HG02870 (cell line): ENCODE data around the gene AURKAIP1.
A peak's percentile ranks its signal among the peaks of the same experiment; 100 is the strongest.
"Not testable (repeated sequence)": the region's sequence is repeated elsewhere in the genome, so short reads cannot be mapped to it uniquely, and the experiment has no call there.

ENCODE experiments used
- ATAC-seq: cut with Tn5 transposase; IDR thresholded peaks from one replicate; pipeline ENCODE4 v1.9.1; 2021; ENCODE audit warnings: mild to moderate bottlenecking, moderate library complexity; ENCODE audit not compliant: unreplicated experiment

AURKAIP1 gene

DNA sequence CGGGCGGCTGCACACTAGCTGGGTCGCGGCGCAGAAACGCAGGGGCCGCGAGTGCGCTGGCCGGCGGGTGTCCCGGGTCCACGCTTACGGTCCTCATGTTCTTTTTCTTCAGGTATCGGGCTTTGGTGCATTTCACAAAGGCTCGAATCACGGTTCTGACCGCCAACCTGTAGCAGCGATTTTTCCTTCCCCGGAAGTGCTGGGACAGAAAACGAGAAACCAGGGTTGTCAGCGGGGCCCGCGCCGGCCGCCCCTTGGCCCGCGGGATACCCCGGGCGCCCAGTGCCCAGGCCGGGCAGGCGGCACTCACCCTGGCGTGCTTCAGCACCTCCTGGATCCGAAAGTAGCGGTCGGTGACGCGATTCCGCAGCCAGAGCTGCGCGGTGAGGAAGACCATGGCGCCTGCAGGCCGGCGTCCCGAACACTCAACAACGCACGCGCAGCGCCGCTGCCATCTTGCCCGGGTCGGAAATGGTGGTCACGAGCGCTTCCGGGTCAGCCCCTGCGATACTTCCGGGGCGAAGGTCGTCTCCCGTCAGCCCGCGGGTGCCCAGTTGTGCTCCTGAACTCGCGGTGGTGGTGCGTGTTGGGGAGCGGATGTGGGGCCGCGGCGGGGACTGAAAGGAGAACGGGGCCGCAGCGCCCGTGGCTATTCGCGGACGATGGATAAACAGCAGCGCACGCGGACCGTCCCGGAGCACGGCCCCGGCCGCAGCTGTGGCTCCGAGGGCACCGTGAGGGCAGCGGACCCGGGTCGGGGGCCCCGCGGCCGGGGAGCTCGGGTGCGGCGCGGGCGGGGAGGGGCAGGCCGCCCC is 32.0 kb upstream of the AURKAIP1 start, which contains the start of gene MRPL20:
Gene MRPL20 (minus strand): TSS at position 473 of the 815 bp plus-strand sequence. CDS start 76 bp downstream, at position 397.
- ATAC-seq: peak; percentile 94

GRCh38 chr1:1406101-1406820 is 31.3 kb upstream of the AURKAIP1 start:
- ATAC-seq: no peak

DNA sequence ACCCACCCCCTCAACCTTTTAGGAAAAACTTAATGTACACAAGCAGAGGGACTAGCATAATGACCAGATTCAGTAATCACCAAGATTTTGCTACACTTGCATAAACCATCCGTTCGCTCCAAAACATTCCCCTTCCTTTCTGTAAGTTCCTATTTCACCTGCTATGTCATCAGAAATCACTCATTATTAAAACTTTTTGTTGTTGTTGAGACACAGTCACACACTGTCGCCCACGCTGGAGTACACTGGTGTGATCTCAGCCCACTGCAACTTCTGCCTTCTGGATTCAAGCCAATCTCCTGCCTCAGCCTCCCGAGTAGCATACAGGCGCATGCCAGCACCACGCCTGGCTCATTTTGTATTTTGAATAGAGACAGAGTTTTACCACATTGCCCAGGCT is 28.6 kb upstream of the AURKAIP1 start:
- no peak for ATAC-seq

DNA sequence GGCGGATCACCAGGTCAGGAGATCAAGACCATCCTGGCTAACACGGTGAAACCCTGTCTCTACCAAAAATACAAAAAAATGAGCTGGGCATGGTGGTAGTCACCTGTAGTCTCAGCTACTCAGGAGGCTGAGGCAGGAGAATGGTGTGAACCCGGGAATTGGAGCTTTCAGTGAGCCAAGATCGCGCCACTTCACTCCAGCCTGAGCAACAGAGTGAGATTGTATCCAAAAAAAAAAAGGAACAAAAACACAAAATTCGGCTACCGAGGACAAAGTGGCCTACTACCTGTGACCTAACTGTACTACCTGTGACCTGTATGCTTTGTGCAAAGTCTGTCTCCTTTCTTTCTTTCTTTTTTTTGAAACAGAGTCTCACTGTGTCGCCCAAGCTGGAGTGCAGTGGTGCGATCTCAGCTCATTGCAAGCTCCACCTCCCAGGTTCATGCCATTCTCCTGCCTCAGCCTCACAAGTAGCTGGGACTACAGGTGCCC is 27.9 kb upstream of the AURKAIP1 start:
- not testable (repeated sequence) for ATAC-seq

- ATAC-seq: no peak
These were observed 27.3 kb upstream of the AURKAIP1 start for GRCh38 chr1:1402072-1402900.

DNA sequence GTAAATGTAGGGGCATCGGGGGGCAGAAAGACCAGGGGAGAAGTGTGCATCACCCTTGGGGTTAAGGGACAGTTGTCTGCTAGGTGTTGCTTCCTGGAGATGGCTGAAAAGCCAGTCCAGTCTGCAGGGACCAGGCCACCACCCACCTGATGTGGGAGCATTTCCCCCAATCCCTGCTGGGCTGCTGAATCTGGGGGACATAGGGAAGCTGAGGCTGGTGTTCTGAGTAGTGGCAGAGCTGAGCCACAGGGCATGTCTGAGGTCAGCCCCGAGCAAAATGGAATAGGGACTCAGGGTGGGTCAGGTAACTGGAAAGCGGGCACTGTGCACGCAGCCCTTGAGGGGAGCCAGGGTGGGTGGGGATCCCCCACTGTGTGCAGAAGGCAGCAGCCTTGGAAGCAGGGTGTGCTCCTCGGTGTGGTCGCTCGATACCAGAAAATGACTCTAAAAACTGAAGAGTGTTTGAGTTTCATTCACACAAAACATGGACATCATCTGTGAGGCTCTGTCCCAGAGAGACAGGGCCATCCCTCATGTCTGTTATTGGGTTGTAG is 26.5 kb upstream of the AURKAIP1 start:
- ATAC-seq: no peak

DNA sequence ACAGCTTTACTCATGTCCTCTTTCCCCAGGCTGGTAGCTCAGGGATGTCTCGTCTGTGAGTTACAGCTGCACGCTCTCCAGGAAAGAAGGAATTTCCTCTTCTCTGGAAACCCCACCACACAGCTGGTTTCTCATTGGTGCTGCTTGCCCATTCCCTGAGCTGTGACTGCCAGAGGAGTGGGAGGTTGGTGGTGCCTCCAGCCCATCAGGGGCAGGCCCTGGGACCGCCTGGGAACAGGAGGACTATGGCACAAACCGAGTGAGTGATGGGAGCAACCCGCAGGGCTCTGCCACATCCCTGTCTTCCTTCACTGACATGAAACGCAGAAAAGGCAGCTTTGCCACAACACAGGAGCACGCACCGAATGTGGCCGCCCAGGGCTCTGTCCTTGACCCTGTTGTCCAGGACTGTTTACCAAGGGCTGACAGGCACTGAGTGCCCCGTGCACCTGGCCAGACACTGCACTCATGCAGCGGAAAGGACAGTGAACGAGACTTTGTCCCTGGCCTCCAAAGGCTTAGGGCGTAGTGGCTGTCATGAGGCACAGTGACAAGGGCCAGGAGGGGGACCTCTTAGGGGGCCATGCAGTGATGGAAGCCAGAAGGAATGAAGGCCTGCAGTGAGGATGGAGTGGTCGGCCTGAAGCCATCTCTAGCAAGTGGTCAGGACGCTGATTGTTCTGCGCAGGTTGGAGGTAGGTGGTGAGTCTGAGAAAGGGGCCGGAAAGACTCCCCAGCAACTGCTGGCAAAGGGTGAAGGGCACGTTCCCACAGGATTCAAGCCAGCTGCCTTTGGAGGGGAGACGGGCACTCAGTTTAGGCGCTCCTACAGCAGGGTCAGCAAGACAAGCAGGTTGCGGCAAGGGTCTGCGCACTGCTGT is 25.8 kb upstream of the AURKAIP1 start:
- no peak for ATAC-seq

GRCh38 chr1:1399872-1400575 is 25.0 kb upstream of the AURKAIP1 start:
- ATAC-seq: peak; percentile 10

DNA sequence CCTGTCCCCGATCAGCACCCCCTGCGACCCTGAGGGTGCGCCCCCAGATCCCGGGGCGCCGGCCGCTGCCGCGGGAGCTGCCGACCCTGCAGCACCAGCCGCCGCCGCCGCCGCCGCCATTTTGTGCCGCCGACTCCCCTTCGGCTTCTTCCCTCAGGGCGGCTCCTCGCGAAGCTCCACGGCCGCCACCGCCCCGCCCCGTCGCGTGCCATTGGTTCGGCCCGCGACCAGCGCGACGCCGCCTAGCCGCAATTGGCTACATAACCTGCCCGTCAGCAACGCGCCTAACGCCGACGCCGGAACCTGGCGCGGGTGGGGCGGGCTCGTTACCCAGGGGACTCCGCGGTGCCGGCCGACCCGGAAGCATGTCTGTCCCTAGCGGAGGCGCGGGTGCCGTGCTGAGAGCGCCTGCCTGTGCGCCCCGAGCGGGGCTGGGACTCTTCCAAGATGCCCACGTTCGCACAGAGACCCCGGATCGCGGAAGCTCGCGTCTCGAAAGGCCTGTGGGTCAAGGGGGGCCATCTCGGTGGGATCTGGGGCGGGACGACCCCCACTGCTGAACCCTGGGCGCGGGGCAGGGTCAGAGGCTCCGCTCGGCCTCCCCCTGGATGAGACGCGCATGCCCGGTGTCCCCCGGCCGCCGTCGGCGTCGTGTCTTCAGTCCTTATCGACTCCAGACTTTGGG is 24.3 kb upstream of the AURKAIP1 start, which contains the start of gene CCNL2:
Gene CCNL2 (minus strand): TSS at position 149 of the 685 bp plus-strand sequence. CDS start 29 bp downstream, at position 120.
- peak; percentile 92 for ATAC-seq

DNA sequence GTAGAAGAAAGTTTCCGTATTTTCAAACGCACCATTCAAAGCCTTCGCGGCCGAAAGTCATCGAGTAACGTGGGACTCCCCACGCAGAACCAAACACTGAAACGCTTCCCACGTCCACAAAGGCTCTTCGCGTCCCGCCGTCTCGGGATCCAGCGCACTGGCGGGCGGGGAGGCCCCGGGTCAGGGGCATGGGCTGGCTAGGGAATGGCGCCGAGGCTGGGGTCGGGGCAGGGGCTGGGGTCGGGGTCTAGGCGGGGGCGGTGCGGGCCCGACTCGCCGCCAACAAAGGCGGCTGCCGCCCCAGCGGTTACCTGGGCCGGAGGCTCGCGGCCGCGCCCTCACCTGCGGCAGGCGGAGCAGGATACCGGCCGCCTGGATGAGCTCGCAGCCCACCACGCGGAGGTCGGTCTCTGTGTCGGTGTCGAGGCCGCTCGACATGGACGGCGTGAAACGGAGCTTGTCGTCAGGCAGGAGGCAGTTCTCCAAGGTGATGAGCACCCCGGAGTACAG is 23.7 kb upstream of the AURKAIP1 start:
- ATAC-seq: no peak

DNA sequence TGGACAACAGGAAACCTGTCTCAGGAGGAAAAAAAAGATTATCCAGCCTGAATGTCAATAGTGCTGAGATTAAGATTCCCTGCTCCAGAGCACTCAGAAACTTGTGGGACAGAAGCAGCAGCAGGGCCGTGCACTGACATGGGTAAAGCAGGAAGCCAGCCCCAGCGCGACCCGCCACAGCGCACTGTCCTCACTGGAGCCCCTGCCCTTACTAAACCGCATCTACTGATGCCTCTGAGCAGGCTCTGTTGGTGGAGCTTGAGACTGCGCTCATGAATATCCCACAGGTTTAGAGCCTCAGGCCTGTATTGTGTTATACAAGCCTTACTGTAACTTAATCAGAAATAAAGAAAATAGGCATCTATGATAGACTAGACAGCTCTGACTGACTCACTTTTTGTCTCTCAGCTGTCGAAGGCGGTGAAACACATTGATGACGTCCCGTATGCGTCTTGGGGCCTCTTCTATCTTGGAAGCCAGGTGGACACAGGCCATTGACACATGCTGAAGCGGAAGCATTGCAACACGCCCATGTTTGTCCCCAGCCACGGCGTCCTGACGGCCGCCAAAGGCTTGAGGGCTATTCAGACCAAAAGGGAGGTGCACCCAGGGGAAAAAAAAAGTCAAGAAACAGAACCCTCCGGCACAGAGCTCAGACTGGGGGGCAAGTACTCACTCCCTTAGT is 23.0 kb upstream of the AURKAIP1 start:
- no peak for ATAC-seq

DNA sequence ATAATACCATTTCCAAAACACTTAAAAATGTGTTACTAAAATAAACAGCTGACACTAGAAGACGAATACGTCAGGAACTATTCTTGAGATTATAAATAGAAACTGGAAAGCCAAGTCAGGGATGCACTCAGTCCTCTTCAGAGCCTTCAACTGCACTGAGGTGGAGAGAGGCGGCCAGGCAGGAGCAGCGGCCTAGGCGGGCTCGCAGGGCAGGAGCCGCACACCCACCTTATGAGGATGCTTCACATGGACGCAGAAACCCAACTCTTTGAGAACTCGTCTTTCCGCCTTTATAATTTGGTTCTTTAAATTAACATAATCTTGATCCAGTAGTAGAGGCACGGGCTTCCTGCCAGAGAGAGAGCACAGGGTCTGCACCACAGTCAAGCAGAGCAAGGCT is 20.2 kb upstream of the AURKAIP1 start:
- ATAC-seq: no peak

GRCh38 chr1:1394116-1394515 is 19.1 kb upstream of the AURKAIP1 start:
- ATAC-seq: no peak

GRCh38 chr1:1393428-1393827 is 18.4 kb upstream of the AURKAIP1 start:
- no peak for ATAC-seq

- ATAC-seq: no peak
These were observed 18.0 kb upstream of the AURKAIP1 start for GRCh38 chr1:1393014-1393413.

- no peak for ATAC-seq
These were observed 16.2 kb upstream of the AURKAIP1 start for GRCh38 chr1:1391225-1391624.

DNA sequence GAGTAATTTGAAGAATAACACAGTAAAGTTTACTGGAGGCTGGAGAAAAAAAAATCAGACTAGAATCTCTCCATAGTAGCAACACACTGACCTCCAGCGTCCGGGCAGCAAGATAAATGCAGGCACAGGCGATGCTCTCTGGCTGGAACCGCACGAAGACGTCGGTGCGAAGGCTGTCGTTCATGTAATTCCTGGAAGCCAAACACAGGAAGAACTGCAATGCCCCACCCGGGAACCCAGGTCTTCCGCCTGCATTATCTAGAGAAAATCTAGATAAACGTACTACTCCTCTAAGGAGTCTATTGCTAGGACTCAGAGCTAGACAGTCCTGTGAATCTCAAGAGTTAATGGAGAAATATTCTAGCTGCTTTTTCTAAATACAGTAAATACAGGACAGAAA is 15.7 kb upstream of the AURKAIP1 start:
- ATAC-seq: no peak

- ATAC-seq: no peak
These were observed 13.1 kb upstream of the AURKAIP1 start for GRCh38 chr1:1388078-1388472.
